ENCODE results near the gene MFSD8. TPM values are rescaled to one million over a fixed set of nuclear protein-coding genes. Genes with fewer than 3 reads are reported as not detected.
"Not testable (repeated sequence)": the region's sequence is repeated elsewhere in the genome, so short reads cannot be mapped to it uniquely, and the experiment has no call there.

MFSD8 gene
- total RNA-seq, 4 donors from 2014 or later, result 22.2 to 63.1 (median 26.8) TPM

DNA sequence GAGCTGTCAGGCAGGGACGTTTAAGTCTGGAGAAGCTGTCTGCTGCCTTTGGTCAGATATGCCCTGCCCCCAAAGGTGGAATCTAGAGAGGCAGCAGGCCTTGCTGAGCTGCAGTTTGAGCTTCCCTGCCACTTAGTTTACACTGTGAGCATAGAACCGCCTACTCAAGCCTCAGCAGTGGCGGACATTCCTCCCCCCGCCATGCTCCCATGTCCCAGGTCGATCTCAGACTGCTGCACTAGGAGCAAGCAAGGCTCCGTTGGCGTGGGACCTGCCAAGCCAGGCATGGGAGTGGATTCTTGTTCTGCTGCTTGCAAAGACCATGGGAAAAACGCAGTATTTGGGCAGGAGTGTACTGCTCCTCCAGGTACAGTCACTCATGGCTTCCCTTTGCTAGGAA lies 59.9 kb downstream of the MFSD8 start:
- DNase-seq (ENCODE audit: low spot score in 2 of 2), result no peak
- no peaks in the 10 kb centered on the region for H3K36me3 ChIP-seq
- 92% methylated on average over 6 of the region's 8 CpGs for WGBS

DNA sequence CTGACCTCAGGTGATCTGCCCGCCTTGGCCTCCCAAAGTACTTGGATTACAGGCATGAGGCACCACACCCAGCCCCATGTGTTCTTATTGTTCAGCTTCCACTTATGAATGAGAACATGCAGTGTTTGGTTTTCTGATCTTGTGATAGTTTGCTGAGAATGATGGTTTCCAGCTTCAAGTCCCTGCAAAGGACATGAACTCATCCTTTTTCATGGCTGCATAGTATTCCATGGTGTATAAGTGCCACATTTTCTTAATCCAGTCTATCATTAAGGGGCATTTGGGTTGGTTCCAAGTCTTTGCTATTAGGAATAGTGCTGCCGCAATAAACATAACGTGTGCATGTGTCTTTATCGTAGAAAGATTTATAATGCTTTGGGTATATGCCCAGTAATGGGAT lies 65.3 kb downstream of the MFSD8 start:
- H3K27ac ChIP-seq; H3K4me3 ChIP-seq; H3K4me1 ChIP-seq; H3K36me3 ChIP-seq; DNase-seq (ENCODE audit: low spot score in 2 of 2); H3K9me3 ChIP-seq; H3K27me3 ChIP-seq: not testable (repeated sequence)
- 97% methylated on average over 4 of the region's 4 CpGs for WGBS

More for the DNA sequence above, 59.9 kb downstream of the MFSD8 start:
- TF ChIP-seq, protein P1, sequence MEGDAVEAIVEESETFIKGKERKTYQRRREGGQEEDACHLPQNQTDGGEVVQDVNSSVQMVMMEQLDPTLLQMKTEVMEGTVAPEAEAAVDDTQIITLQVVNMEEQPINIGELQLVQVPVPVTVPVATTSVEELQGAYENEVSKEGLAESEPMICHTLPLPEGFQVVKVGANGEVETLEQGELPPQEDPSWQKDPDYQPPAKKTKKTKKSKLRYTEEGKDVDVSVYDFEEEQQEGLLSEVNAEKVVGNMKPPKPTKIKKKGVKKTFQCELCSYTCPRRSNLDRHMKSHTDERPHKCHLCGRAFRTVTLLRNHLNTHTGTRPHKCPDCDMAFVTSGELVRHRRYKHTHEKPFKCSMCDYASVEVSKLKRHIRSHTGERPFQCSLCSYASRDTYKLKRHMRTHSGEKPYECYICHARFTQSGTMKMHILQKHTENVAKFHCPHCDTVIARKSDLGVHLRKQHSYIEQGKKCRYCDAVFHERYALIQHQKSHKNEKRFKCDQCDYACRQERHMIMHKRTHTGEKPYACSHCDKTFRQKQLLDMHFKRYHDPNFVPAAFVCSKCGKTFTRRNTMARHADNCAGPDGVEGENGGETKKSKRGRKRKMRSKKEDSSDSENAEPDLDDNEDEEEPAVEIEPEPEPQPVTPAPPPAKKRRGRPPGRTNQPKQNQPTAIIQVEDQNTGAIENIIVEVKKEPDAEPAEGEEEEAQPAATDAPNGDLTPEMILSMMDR (IDR thresholded peaks at IDR 0.05), result no peak
- no peak for TF ChIP-seq POLR2AphosphoS5 (IDR thresholded peaks at IDR 0.05)
- no peak for TF ChIP-seq EP300 (IDR thresholded peaks at IDR 0.05)
- H3K4me1 ChIP-seq, result no peaks in the 10 kb centered on the region
- H3K4me3 ChIP-seq, result no peak overlapping the region
- no peak overlapping the region for H3K27ac ChIP-seq
- H3K27me3 ChIP-seq, result no peaks in the 10 kb centered on the region
- no peaks in the 10 kb centered on the region for H3K9me3 ChIP-seq

DNA sequence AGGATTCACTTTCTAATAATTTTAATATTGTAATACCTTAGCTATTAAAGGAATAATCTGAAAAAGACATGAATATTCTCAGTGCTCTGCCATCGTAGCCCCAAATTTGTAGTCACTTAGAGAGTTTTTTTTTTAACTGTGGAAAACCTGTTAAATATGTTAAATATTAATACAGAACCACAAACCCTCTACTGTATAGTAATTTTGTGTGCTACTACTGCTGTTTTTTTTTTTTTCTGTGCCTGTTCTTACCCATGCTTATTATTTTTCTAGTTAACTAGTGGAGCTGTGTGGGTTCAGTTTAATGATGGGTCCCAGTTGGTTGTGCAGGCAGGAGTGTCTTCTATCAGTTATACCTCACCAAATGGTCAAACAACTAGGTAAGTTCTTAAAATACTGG lies 68.4 kb downstream of the MFSD8 start:
- 89% methylated on average over 1 of the region's 1 CpG for WGBS
- Histone ChIP-seq H3K9me3 (no peaks in the 10 kb centered on the region), H3K4me3 (no peak overlapping the region), H3K27me3 (no peaks in the 10 kb centered on the region), H3K27ac (no peak overlapping the region), H3K4me1 (no peaks in the 10 kb centered on the region), H3K36me3 (peaks cover 7% of the 10 kb centered on the region)
- TF ChIP-seq EP300 (IDR thresholded peaks at IDR 0.05), result no peak
- TF ChIP-seq, protein P1 (IDR thresholded peaks at IDR 0.05), result no peak
- no peak for TF ChIP-seq POLR2A (IDR thresholded peaks at IDR 0.05)
- TF ChIP-seq POLR2AphosphoS5 (IDR thresholded peaks at IDR 0.05), result no peak
- DNase-seq (ENCODE audit: low spot score in 2 of 2), result no peak

DNA sequence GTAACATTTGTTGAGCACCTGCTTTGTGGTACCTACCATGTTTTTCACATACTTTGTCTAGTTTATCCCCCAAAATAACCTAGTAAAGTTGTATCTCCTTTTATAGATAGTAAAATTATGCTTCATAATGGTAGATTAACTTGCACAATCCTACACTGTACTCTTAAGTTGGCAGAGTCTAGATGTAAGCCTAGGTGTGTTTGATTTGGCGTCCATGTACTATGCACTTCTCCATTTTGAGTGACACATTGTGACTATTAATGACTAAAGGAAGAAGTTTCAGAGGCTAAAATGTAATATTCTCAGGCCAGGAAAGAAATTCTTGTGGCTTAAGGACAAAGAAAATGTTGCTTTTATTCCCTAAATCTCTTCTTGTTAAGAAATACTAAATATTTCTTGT lies 68.9 kb downstream of the MFSD8 start:
- no peaks in the 10 kb centered on the region for H3K9me3 ChIP-seq

DNA sequence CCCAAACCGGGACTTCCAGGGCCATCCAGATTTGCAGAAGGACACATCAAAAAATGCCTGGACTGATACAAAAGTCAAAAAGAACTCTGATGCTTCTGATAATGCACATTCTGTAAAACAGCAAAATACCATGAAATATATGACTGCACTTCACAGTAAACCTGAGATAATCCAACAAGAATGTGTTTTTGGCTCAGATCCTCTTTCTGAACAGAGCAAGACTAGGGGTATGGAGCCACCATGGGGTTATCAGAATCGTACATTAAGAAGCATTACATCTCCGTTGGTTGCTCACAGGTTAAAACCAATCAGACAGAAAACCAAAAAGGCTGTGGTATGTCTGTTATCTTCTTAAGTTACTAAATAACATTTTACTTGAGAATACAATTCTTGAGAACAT lies 75.1 kb downstream of the MFSD8 start:
- peaks cover 7% of the 10 kb centered on the region for H3K36me3 ChIP-seq
- TF ChIP-seq POLR2AphosphoS5 (IDR thresholded peaks at IDR 0.05), result no peak
- TF ChIP-seq POLR2A (IDR thresholded peaks at IDR 0.05), result no peak
- no peaks in the 10 kb centered on the region for H3K9me3 ChIP-seq
- no peak overlapping the region for H3K27ac ChIP-seq
- no peak for DNase-seq (ENCODE audit: low spot score in 2 of 2)
- H3K27me3 ChIP-seq, result no peaks in the 10 kb centered on the region
- WGBS, result 67% methylated on average over 3 of the region's 3 CpGs
- no peaks in the 10 kb centered on the region for H3K4me1 ChIP-seq
- H3K4me3 ChIP-seq, result no peak overlapping the region

More for the DNA sequence above, 68.9 kb downstream of the MFSD8 start:
- Histone ChIP-seq H3K27me3 (no peaks in the 10 kb centered on the region), H3K36me3 (peaks cover 7% of the 10 kb centered on the region), H3K27ac (no peak overlapping the region), H3K4me1 (no peaks in the 10 kb centered on the region), H3K4me3 (no peak overlapping the region)
- TF ChIP-seq POLR2AphosphoS5 (IDR thresholded peaks at IDR 0.05) (no peak), POLR2A (IDR thresholded peaks at IDR 0.05) (no peak), EP300 (IDR thresholded peaks at IDR 0.05) (no peak)
- TF ChIP-seq, protein P1 (IDR thresholded peaks at IDR 0.05), result no peak
- 67% methylated on average over 1 of the region's 1 CpG for WGBS
- DNase-seq (ENCODE audit: low spot score in 2 of 2), result no peak

DNA sequence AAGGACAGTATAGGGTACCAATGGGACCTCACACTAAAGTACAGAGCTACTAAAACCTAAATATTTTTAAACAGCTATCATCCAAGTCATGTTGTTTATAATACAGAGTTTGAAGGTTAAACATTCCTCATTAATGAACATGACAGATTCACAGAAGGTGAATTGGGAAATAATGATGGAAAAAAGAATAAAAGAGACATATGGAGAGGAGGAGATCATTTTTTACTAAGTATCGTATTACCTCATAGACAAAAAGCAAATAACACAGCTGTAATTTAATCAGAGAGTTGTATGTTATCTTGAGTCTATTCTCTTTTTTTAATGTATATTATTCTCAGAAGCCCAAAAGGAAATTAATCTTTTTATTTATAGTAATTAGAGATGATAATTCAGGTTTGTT lies 76.4 kb downstream of the MFSD8 start:
- H3K4me1 ChIP-seq, result no peaks in the 10 kb centered on the region
- no peak overlapping the region for H3K4me3 ChIP-seq
- H3K36me3 ChIP-seq, result peaks cover 2% of the 10 kb centered on the region
- H3K27me3 ChIP-seq, result no peaks in the 10 kb centered on the region
- 95% methylated on average over 1 of the region's 1 CpG for WGBS
- H3K9me3 ChIP-seq, result no peaks in the 10 kb centered on the region
- TF ChIP-seq EP300 (IDR thresholded peaks at IDR 0.05), result no peak
- no peak for DNase-seq (ENCODE audit: low spot score in 2 of 2)
- no peak overlapping the region for H3K27ac ChIP-seq

DNA sequence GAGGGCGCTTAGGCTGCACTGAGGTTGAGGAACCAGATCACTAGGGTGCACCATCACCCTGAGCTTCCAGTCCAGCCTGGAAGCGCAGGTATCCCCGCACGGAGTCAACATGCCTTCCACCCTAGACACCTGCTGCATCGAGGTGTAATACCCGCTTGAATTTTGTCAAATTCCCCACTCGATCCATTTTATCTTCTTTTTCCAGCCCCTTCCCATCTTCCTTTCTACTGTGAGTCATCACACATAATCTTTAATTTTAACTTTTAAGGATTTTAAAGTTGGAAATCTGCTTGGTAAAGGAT lies 83.5 kb downstream of the MFSD8 start:
- Histone ChIP-seq H3K4me3 (peak overlapping the region; percentile 83), H3K27ac (peak overlapping the region; percentile 81), H3K36me3 (no peaks in the 10 kb centered on the region), H3K9me3 (no peaks in the 10 kb centered on the region), H3K4me1 (peaks cover 15% of the 10 kb centered on the region), H3K27me3 (no peaks in the 10 kb centered on the region)
- TF ChIP-seq POLR2AphosphoS5 (IDR thresholded peaks at IDR 0.05), result no peak
- TF ChIP-seq POLR2A (IDR thresholded peaks at IDR 0.05), result no peak
- no peak for TF ChIP-seq EP300 (IDR thresholded peaks at IDR 0.05)
- TF ChIP-seq, protein P1 (IDR thresholded peaks at IDR 0.05), result no peak
- whole genome bisulfite sequencing, result under 1% methylated on average over 7 of the region's 7 CpGs
- no peak for DNase-seq (ENCODE audit: low spot score in 2 of 2)
